H9 (cell line): Measurements from ENCODE around the gene NPAS3. TPM values are rescaled to one million over a fixed set of nuclear protein-coding genes. Genes with fewer than 3 reads are reported as not detected.

Experiments used
- DNase-seq: peaks from one replicate; pipeline ENCODE4 v3.0.0-alpha.2; 2017
- H2AFZ ChIP-seq: one replicate; pipeline ENCODE4 v1.6.1; 2013; ENCODE audit warnings: mild to moderate bottlenecking, low read length, control low read depth, moderate library complexity
- H2AK5ac ChIP-seq: 2 replicates; pipeline ENCODE4 v1.6.1; 2013; ENCODE audit warnings: low read length, control low read depth, mixed read lengths; ENCODE audit not compliant: insufficient read length
- H2BK120ac ChIP-seq: one replicate; pipeline ENCODE4 v1.6.1; 2013; ENCODE audit warnings: low read depth, mild to moderate bottlenecking, low read length, control low read depth, inconsistent platforms; ENCODE audit not compliant: poor library complexity, severe bottlenecking
- H2BK12ac ChIP-seq: 2 replicates; pipeline ENCODE4 v1.6.1; 2013; ENCODE audit warnings: low read length, control low read depth, mixed read lengths, low read depth; ENCODE audit not compliant: insufficient read length
- H2BK15ac ChIP-seq: 2 replicates; pipeline ENCODE4 v1.6.1; 2013; ENCODE audit warnings: low read depth, low read length, control low read depth
- H2BK20ac ChIP-seq: one replicate; pipeline ENCODE4 v1.6.1; 2013; ENCODE audit warnings: low read depth, mild to moderate bottlenecking, low read length, control low read depth, inconsistent platforms; ENCODE audit not compliant: poor library complexity, severe bottlenecking
- H2BK5ac ChIP-seq: 2 replicates; pipeline ENCODE4 v1.6.1; 2013; ENCODE audit warnings: low read length, control low read depth, mixed read lengths; ENCODE audit not compliant: insufficient read length
- H3K14ac ChIP-seq: 2 replicates; pipeline ENCODE4 v1.6.1; 2013; ENCODE audit warnings: low read length, control low read depth; ENCODE audit not compliant: insufficient read depth
- H3K18ac ChIP-seq: 2 replicates; pipeline ENCODE4 v1.6.1; 2013; ENCODE audit warnings: low read depth, mild to moderate bottlenecking, mixed read lengths, low read length, control low read depth; ENCODE audit not compliant: insufficient read length
- H3K23ac ChIP-seq: 2 replicates; pipeline ENCODE4 v1.6.1; 2013; ENCODE audit warnings: low read length, control low read depth, mixed read lengths, low read depth; ENCODE audit not compliant: insufficient read length
- H3K23me2 ChIP-seq: 2 replicates; pipeline ENCODE4 v1.6.1; 2013; ENCODE audit warnings: low read depth, mild to moderate bottlenecking, mixed read lengths, low read length, control low read depth; ENCODE audit not compliant: insufficient read length, poor library complexity, severe bottlenecking
- H3K27ac ChIP-seq: 2 replicates; pipeline ENCODE4 v1.5.1; 2013; ENCODE audit warnings: low read length, control low read depth, mixed read lengths, low read depth; ENCODE audit not compliant: insufficient read length
- H3K27me3 ChIP-seq: 2 replicates; pipeline ENCODE4 v1.6.1; 2013; ENCODE audit warnings: low read length, control low read depth, inconsistent platforms; ENCODE audit not compliant: insufficient read depth
- H3K4ac ChIP-seq: 2 replicates; pipeline ENCODE4 v1.6.1; 2013; ENCODE audit warnings: low read depth, mild to moderate bottlenecking, control low read depth, inconsistent platforms, low read length, moderate library complexity
- H3K4me1 ChIP-seq: 2 replicates; pipeline ENCODE4 v1.6.1; 2013; ENCODE audit warnings: low read length, control low read depth, inconsistent platforms; ENCODE audit not compliant: insufficient read depth
- H3K4me2 ChIP-seq: 2 replicates; pipeline ENCODE4 v1.6.1; 2013; ENCODE audit warnings: low read length, control low read depth, mixed read lengths; ENCODE audit not compliant: insufficient read length, insufficient read depth
- H3K56ac ChIP-seq: 2 replicates; pipeline ENCODE4 v1.6.1; 2013; ENCODE audit warnings: low read depth, mild to moderate bottlenecking, mixed read lengths, low read length, control low read depth; ENCODE audit not compliant: insufficient read length
- H3K79me1 ChIP-seq: 2 replicates; pipeline ENCODE4 v1.6.1; 2013; ENCODE audit warnings: low read depth, mild to moderate bottlenecking, moderate library complexity, low read length, control low read depth, inconsistent platforms; ENCODE audit not compliant: insufficient read depth, poor library complexity, severe bottlenecking
- H3K79me2 ChIP-seq: 2 replicates; pipeline ENCODE4 v1.6.1; 2013; ENCODE audit warnings: low read length, control low read depth, inconsistent platforms; ENCODE audit not compliant: insufficient read depth
- H3K9ac ChIP-seq: 2 replicates; pipeline ENCODE4 v1.6.1; 2013; ENCODE audit warnings: low read length, control low read depth, mixed read lengths; ENCODE audit not compliant: insufficient read length; ENCODE audit errors: extremely low read depth
- H3K9me3 ChIP-seq: one replicate; pipeline ENCODE4 v1.6.1; 2013; ENCODE audit warnings: low read depth, low read length, inconsistent platforms; ENCODE audit not compliant: control insufficient read depth
- H3T11ph ChIP-seq: one replicate; pipeline ENCODE4 v1.6.1; 2013; ENCODE audit warnings: mild to moderate bottlenecking, low read length, control low read depth, inconsistent platforms
- H4K20me1 ChIP-seq: one replicate; pipeline ENCODE4 v1.6.1; 2013; ENCODE audit not compliant: control insufficient read depth, insufficient read length, insufficient read depth
- H4K5ac ChIP-seq: 2 replicates; pipeline ENCODE4 v1.6.1; 2013; ENCODE audit warnings: low read depth, mild to moderate bottlenecking, mixed read lengths, low read length, control low read depth; ENCODE audit not compliant: insufficient read length
- H4K8ac ChIP-seq: replicated peaks from 2 replicates; pipeline ENCODE4 v1.6.1; 2013; ENCODE audit warnings: low read length, control low read depth, mixed read lengths, low read depth; ENCODE audit not compliant: insufficient read length
- H4K91ac ChIP-seq: 2 replicates; pipeline ENCODE4 v1.6.1; 2013; ENCODE audit warnings: low read depth, mild to moderate bottlenecking, moderate library complexity, mixed read lengths, low read length, control low read depth; ENCODE audit not compliant: insufficient read length
- H3K27ac Mint-ChIP-seq, 3 experiments: 2 replicates in 2 of 3; 3 replicates in 1 of 3; pipeline ENCODE4 v1.8.0; 2020 to 2021; ENCODE audit warnings: mixed read lengths in 3 of 3, mild to moderate bottlenecking in 1 of 3, moderate library complexity in 1 of 3
- H3K27me3 Mint-ChIP-seq: 2 replicates; pipeline ENCODE4 v1.8.0; 2021; ENCODE audit warnings: low read depth, mild to moderate bottlenecking, moderate library complexity, mixed read lengths
- H3K36me3 Mint-ChIP-seq, 3 experiments: 2 replicates in 2 of 3; 3 replicates in 1 of 3; pipeline ENCODE4 v1.8.0; 2020 to 2021; ENCODE audit warnings: low read depth in 3 of 3, mixed read lengths in 3 of 3; ENCODE audit not compliant: insufficient read depth in 1 of 3
- H3K4me1 Mint-ChIP-seq, 2 experiments: 2 replicates each; pipeline ENCODE4 v1.8.0; 2020; ENCODE audit warnings: mixed read lengths in 2 of 2
- H3K4me3 Mint-ChIP-seq, 2 experiments: 2 replicates in 1 of 2; 3 replicates in 1 of 2; pipeline ENCODE4 v1.8.0; 2020 to 2021; ENCODE audit warnings: mild to moderate bottlenecking in 2 of 2, mixed read lengths in 2 of 2, moderate library complexity in 1 of 2
- H3K9me3 Mint-ChIP-seq, 2 experiments: 2 replicates in 1 of 2; 3 replicates in 1 of 2; pipeline ENCODE4 v1.8.0; 2020; ENCODE audit warnings: mild to moderate bottlenecking in 2 of 2, mixed read lengths in 2 of 2, moderate library complexity in 1 of 2
- WGBS: extraction: QIAGEN DNeasy Blood & Tissue Kit; methylation state at CpG from one replicate; pipeline ENCODE4 v1.1.7; 2013; ENCODE audit warnings: missing lambda C conversion rate, low lambda C conversion rate, mixed read lengths; ENCODE audit not compliant: insufficient read length; ENCODE audit errors: extremely low coverage; 5-methylcytosine and 5-hydroxymethylcytosine counted together
- total RNA-seq: library from RNA; stranded (reverse); gene quantifications from 2 replicates; pipeline ENCODE4 v1.2.1, GENCODE V29; 2021
- TF ChIP-seq, protein P1 (sequence below): fragments of 200-600 bp; sonication (generic); conservative IDR thresholded peaks from 3 replicates; pipeline ENCODE4 v1.8.0; 2021; ENCODE audit warnings: antibody characterized with exemption, mild to moderate bottlenecking

NPAS3 gene
- total RNA-seq, 1 experiment from 2014 or later, result 0.17 TPM

DNA sequence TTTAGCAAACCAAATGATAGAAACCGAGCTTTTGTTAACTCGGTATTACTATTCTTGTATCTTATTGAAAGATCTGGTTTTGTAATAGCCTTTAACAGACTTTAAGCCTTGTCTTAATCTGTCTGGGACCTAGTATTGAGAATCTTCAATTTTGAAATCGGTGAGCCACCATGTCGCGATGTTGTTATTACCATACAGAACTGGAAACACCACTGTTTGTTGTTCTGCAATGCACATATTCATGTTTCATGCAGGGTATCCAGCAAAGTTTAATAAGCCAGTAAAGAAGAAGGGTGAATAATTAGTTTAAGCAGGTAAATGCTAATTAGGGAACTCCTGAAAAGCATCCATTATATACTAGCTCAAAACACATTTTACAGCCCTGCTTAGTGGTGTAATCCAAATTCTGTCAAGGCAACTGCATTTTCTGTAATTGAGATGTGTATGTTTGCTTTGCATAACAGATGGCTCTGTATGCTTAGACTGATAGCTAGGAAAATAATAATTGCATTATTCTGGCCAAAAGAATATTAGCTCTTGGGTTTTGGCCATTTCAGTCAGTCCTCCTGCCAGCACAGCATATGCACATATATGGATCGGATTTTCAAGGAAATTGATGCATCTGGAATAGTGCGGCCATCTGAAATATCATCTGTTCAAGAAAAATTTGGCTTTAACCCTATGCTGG lies 623.0 kb downstream of the NPAS3 start:
- H3K9ac ChIP-seq, result no peak overlapping the region
- no peak overlapping the region for H2BK20ac ChIP-seq
- H3K27ac Mint-ChIP-seq, result no peak overlapping the region
- no peaks in the 10 kb centered on the region for H3K9me3 Mint-ChIP-seq
- H3K56ac ChIP-seq, result no peak overlapping the region
- no peak overlapping the region for H4K8ac ChIP-seq
- DNase-seq, result no peak
- H2BK12ac ChIP-seq, result no peak overlapping the region
- H3K79me2 ChIP-seq, result no peaks in the 10 kb centered on the region
- no peak overlapping the region for H3T11ph ChIP-seq
- no peaks in the 10 kb centered on the region for H4K20me1 ChIP-seq
- no peak overlapping the region for H3K18ac ChIP-seq
- no peaks in the 10 kb centered on the region for H3K23me2 ChIP-seq
- peaks cover 2% of the 10 kb centered on the region; the same call in 1 of the 2 replicates for H3K4me1 ChIP-seq
- no peak overlapping the region for H2BK15ac ChIP-seq
- H3K27me3 Mint-ChIP-seq, result no peaks in the 10 kb centered on the region
- no peaks in the 10 kb centered on the region for H3K79me1 ChIP-seq
- no peak overlapping the region for H3K23ac ChIP-seq
- no peak overlapping the region for H3K4me2 ChIP-seq
- no peak overlapping the region for H3K4me3 Mint-ChIP-seq
- H2BK120ac ChIP-seq, result no peak overlapping the region
- H3K27ac ChIP-seq, result no peak overlapping the region
- no peak overlapping the region for H3K4ac ChIP-seq
- no peak overlapping the region for H2AK5ac ChIP-seq
- no peaks in the 10 kb centered on the region for H3K9me3 ChIP-seq
- no peak overlapping the region for H3K14ac ChIP-seq
- H3K27me3 ChIP-seq, result no peaks in the 10 kb centered on the region
- TF ChIP-seq, protein P1, sequence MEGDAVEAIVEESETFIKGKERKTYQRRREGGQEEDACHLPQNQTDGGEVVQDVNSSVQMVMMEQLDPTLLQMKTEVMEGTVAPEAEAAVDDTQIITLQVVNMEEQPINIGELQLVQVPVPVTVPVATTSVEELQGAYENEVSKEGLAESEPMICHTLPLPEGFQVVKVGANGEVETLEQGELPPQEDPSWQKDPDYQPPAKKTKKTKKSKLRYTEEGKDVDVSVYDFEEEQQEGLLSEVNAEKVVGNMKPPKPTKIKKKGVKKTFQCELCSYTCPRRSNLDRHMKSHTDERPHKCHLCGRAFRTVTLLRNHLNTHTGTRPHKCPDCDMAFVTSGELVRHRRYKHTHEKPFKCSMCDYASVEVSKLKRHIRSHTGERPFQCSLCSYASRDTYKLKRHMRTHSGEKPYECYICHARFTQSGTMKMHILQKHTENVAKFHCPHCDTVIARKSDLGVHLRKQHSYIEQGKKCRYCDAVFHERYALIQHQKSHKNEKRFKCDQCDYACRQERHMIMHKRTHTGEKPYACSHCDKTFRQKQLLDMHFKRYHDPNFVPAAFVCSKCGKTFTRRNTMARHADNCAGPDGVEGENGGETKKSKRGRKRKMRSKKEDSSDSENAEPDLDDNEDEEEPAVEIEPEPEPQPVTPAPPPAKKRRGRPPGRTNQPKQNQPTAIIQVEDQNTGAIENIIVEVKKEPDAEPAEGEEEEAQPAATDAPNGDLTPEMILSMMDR, result no peak
- no peak overlapping the region for H2AFZ ChIP-seq
- H3K36me3 Mint-ChIP-seq, result no peaks in the 10 kb centered on the region
- H4K91ac ChIP-seq, result no peak overlapping the region
- no CpG with 5 or more reads among the region's 7 CpGs for WGBS
- no peak overlapping the region for H2BK5ac ChIP-seq
- no peak overlapping the region for H4K5ac ChIP-seq
- peaks cover 15% of the 10 kb centered on the region in 2 experiments for H3K4me1 Mint-ChIP-seq
